Fibroblast of villous mesenchyme (primary cell): ENCODE measurements around the gene PLAC1. TPM values are rescaled to one million over a fixed set of nuclear protein-coding genes. Genes with fewer than 3 reads are reported as not detected.

ENCODE experiments used
- DNase-seq: peaks from one replicate; pipeline ENCODE4 v3.0.0-alpha.2; 2010; ENCODE audit warnings: low read depth
- H3K4me3 ChIP-seq: 2 replicates; pipeline ENCODE4 v1.5.1; 2011; ENCODE audit warnings: low read depth, mild to moderate bottlenecking, low read length
- total RNA-seq: library from RNA; depleted of rRNA; stranded (reverse); fragments of >200 nt; gene quantifications from 2 replicates; pipeline ENCODE4 v1.2.3, GENCODE V29; 2012
- TF ChIP-seq, protein P1 (sequence below): IDR thresholded peaks from 2 replicates; pipeline ENCODE4 v1.5.1; 2012; ENCODE audit warnings: low read depth, mild to moderate bottlenecking, low read length; ENCODE audit not compliant: insufficient read depth

The PLAC1 gene
- total RNA-seq, 1 donor: 0.43 TPM

DNA sequence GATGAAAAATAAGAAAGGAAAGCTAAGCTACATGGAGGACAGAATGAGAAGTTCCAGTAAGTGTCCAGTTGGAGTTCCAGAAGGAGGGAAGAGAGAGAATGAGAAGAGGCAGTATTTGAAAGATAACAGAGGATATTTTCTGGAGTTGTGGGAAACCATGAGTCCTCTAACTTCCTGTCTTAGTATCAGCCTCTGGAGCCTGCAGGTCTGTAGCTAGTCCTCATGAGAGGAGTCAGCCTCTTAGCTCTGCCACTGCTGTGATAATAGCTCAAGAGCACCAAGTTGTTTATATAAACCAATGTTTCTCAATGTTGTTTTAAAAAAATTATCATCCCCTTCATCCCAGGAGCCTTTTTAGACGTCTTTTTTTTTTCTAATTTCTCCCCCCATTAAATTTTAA is 2.4 kb upstream of the PLAC1 start:
- TF ChIP-seq, protein P1, sequence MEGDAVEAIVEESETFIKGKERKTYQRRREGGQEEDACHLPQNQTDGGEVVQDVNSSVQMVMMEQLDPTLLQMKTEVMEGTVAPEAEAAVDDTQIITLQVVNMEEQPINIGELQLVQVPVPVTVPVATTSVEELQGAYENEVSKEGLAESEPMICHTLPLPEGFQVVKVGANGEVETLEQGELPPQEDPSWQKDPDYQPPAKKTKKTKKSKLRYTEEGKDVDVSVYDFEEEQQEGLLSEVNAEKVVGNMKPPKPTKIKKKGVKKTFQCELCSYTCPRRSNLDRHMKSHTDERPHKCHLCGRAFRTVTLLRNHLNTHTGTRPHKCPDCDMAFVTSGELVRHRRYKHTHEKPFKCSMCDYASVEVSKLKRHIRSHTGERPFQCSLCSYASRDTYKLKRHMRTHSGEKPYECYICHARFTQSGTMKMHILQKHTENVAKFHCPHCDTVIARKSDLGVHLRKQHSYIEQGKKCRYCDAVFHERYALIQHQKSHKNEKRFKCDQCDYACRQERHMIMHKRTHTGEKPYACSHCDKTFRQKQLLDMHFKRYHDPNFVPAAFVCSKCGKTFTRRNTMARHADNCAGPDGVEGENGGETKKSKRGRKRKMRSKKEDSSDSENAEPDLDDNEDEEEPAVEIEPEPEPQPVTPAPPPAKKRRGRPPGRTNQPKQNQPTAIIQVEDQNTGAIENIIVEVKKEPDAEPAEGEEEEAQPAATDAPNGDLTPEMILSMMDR: no peak
- no peak overlapping the region for H3K4me3 ChIP-seq
- DNase-seq: peak; percentile 60

DNA sequence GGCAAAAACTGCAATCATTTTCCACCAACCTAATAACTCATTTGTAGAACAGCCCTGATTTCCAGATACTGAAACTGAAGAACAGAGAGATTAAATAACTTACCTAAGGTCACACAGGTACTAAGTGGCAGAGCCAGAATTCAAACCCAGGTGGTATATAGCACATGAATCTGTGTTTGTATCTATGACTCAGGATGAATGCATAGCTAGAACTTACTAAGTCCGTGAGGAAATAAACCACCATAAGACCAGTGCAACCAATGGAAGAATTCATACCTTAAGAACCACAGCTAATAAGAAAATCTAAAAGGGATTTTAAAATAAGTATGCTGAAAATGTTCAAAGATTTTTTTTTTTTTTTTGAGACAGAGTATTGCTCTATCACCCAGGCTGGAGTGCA is 1.5 kb upstream of the PLAC1 start:
- no peak overlapping the region for H3K4me3 ChIP-seq
- no peak for DNase-seq
- TF ChIP-seq, protein P1: no peak

DNA sequence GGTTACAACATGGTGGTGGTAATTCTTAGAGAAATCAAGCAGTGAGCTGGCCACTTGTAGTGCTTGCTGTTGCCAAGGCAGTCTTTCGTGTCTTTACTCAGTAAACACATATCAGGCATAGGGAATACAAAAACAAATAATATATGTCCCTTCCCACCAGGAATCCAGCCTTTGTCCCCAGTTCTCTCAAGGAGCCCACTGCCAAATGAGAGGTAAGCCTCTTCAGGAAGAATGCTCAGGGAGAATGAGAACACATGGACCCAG is 421 bp upstream of the PLAC1 start:
- TF ChIP-seq, protein P1: no peak
- no peak for DNase-seq

DNA sequence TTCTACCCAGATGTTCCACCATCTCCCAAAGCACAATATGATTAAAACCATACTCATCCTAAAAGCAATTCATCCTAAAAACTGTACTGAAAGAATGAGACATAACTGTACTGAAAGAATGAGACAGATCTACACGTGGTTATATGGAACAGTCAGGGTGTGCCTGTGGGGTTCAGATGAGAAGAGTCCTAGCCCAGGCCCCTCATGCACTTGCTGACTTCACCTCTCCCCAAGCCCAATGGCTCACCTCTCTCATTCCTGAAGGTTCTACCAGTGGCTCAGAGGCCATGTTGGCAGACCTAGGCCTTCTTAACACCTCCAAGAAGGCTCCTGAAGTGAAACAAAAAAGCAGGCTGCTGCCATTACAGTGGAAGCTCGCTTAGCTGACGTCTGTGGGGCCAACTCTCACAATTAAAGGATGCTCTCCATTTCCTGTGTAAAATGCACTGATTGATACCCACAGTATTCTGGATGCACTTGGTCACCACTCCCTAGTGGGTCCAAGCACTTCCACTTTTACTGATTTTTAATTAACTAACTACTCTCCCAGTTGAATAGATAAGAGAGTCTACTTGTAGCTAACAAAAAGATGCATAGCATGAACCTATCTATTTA is 3.8 kb downstream of the PLAC1 start:
- no peak overlapping the region for H3K4me3 ChIP-seq
- TF ChIP-seq, protein P1: no peak
- no peak for DNase-seq

More for the DNA sequence above, 421 bp upstream of the PLAC1 start:
- no peak overlapping the region for H3K4me3 ChIP-seq

DNA sequence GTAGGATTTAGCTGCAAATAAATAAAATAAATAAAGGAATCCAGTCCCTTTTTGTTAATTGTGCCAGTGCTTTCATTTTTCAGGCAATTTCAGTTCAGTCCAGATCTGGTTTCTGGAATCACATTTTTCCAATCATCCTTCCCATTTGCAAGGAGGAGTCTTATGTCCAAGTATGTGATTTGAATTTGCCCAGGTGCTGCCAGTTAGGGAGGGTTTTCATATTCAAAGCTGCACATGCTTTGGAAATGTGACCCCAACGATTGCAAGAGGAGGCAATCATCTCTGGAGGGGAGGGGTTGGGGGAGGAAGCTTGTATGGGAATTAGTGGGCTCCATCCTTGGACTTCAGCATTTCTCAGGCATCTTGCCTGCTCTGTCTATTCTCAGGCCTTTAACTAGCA is 4.4 kb downstream of the PLAC1 start:
- TF ChIP-seq, protein P1: no peak
- DNase-seq: no peak

DNA sequence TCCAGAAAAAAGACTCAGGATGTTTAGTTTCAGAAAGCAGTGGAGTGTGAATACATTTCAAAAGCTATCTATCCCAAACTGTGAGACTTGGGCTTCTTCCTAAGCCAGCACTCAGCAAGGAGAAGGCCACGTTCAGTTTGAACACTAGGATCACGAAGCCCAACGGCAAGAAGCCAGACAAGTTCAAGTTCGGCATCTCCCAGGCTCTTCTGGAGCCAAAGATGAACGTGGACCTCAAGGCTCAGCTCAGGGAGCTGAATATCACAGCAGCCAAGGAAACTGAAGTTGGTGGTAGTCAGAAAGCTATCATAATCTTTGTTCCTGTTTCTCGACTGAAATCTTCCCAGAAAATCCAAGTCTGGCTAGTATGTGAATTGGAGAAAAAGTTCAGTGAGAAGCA is 7.6 kb downstream of the PLAC1 start:
- no peak for DNase-seq
- TF ChIP-seq, protein P1: no peak
- no peak overlapping the region for H3K4me3 ChIP-seq

More for the DNA sequence above, 4.4 kb downstream of the PLAC1 start:
- no peak overlapping the region for H3K4me3 ChIP-seq

DNA sequence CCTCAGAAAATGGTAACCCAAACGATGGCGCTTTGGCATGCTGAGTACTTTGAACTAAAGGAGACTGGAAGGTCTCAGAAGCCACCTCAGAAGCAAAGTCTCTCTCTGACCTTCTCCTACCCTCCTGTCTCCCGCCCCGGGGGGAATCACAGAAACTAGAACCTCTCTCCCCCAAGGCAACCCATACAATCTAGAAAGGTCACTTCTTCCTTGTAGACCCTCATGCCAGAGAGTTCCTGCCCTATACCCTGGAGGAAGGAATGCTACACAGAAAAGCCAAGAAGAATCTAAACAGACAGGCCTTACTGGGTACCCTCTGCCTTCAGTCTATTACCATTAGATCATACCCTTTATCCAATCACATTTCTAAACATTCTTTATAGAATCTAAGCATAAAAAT is 8.5 kb downstream of the PLAC1 start:
- no peak overlapping the region for H3K4me3 ChIP-seq
- DNase-seq: no peak
- TF ChIP-seq, protein P1: no peak
